ENCODE results near the gene TEX36. TPM values are rescaled to one million over a fixed set of nuclear protein-coding genes. Genes with fewer than 3 reads are reported as not detected.
A peak's percentile ranks its signal among the peaks of the same experiment; 100 is the strongest.

Gene TEX36
- total and polyA plus RNA-seq, 9 of the 15 experiments (the other 6 are each of a cell fraction or from before 2014, with no cell fraction given) = 0.10 to 0.82 (median 0.15) TPM; not detected in 6

DNA sequence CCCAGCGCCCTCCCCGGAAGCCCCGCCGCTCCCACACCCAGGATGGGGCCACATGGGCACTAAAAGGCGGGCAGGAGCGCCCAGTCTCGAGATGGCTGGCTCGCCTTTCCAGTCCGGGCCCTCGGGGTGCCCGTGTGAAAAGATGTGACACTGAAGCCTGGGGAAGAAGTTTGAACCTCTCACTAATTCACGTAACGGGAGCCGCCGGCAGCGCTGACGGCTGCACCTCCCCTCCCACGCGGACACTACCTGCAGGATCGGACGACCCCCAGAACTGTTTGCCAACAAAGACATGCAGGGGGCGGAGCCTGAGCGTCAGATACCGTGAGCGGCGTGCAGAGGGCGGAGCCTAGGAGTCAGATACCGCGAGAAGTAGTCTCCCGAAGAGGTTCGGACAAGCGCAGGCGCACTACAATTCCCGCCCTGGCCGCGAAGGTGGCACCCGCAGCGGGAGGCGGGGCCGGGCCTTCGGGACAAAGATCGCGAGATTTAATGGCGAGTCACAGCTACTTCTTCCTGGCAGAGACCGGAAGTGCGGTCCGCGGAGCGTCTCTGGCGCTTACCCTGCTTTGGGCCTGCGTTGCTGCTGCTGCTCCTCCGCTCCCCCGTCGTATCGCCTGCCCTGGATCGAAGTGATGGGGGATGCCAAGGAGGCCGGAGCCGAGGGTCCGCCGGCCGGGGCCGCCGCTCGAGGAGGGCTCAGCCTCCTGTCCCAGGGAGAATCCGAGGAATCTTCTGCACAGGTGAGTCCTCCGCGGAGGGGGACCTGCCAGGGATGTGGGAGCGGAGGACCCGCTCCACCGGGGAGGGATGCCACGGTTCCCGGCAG, 36.4 kb upstream of the TEX36 start, which contains the start of gene EDRF1 (continued):
- TF ChIP-seq REST (IDR thresholded peaks at IDR 0.05; ENCODE audit: borderline replicate concordance) = no peak
- TF ChIP-seq REST (CRISPR knock-in tag; IDR thresholded peaks at IDR 0.05; ENCODE audit: low read depth) = no peak
- peak; percentile 88 for TF ChIP-seq ZFX (CRISPR knock-in tag; IDR thresholded peaks at IDR 0.05)
- no peak for TF ChIP-seq NFYB (IDR thresholded peaks at IDR 0.05; ENCODE audit: extremely low read depth, insufficient read length)
- no peak for TF ChIP-seq SRSF1 (IDR thresholded peaks at IDR 0.05; ENCODE audit: low read depth, low read length)
- peak; percentile 76 for TF ChIP-seq BHLHE40 (IDR thresholded peaks at IDR 0.05; ENCODE audit: low read length)
- no peak for TF ChIP-seq CBX3 (IDR thresholded peaks at IDR 0.05; ENCODE audit: borderline replicate concordance in 1 of 2, low read length in 2 of 2)
- TF ChIP-seq ZNF239 (CRISPR knock-in tag; IDR thresholded peaks at IDR 0.05) = no peak
- no peak for TF ChIP-seq NEUROD1 (IDR thresholded peaks at IDR 0.05; ENCODE audit: borderline replicate concordance, low read depth, low read length, partially characterized antibody)
- no peak for TF ChIP-seq CGGBP1 (CRISPR knock-in tag; IDR thresholded peaks at IDR 0.05)
- peak; percentile 94 for TF ChIP-seq RBFOX2 (IDR thresholded peaks at IDR 0.05; ENCODE audit: low read depth, low read length)
- TF ChIP-seq HDAC8 (tag; IDR thresholded peaks at IDR 0.05) = no peak
- no peak for TF ChIP-seq RFX5 (IDR thresholded peaks at IDR 0.05; ENCODE audit: low read depth, low read length)
- no peak for TF ChIP-seq ZNF717 (CRISPR knock-in tag; IDR thresholded peaks at IDR 0.05)
- no peak for TF ChIP-seq ZC3H4 (CRISPR knock-in tag; IDR thresholded peaks at IDR 0.05; ENCODE audit: borderline replicate concordance)
- no peak for TF ChIP-seq KAT8 (IDR thresholded peaks at IDR 0.05; ENCODE audit: low read depth)
- TF ChIP-seq MITF (IDR thresholded peaks at IDR 0.05) = no peak
- TF ChIP-seq E2F3 (CRISPR knock-in tag; IDR thresholded peaks at IDR 0.05) = peak; percentile 26; the same call in 1 of the 2 replicates
